H9 (cell line): ENCODE measurements around the gene WDR4. TPM values are rescaled to one million over a fixed set of nuclear protein-coding genes. Genes with fewer than 3 reads are reported as not detected.
A peak's percentile ranks its signal among the peaks of the same experiment; 100 is the strongest.
"Not testable (repeated sequence)": the region's sequence is repeated elsewhere in the genome, so short reads cannot be mapped to it uniquely, and the experiment has no call there.

Source experiments
- DNase-seq: peaks from one replicate; pipeline ENCODE4 v3.0.0-alpha.2; 2017
- H2AFZ ChIP-seq: one replicate; pipeline ENCODE4 v1.6.1; 2013; ENCODE audit warnings: mild to moderate bottlenecking, low read length, control low read depth, moderate library complexity
- H2AK5ac ChIP-seq: 2 replicates; pipeline ENCODE4 v1.6.1; 2013; ENCODE audit warnings: low read length, control low read depth, mixed read lengths; ENCODE audit not compliant: insufficient read length
- H2BK120ac ChIP-seq: one replicate; pipeline ENCODE4 v1.6.1; 2013; ENCODE audit warnings: low read depth, mild to moderate bottlenecking, low read length, control low read depth, inconsistent platforms; ENCODE audit not compliant: poor library complexity, severe bottlenecking
- H2BK12ac ChIP-seq: 2 replicates; pipeline ENCODE4 v1.6.1; 2013; ENCODE audit warnings: low read length, control low read depth, mixed read lengths, low read depth; ENCODE audit not compliant: insufficient read length
- H2BK15ac ChIP-seq: 2 replicates; pipeline ENCODE4 v1.6.1; 2013; ENCODE audit warnings: low read depth, low read length, control low read depth
- H2BK20ac ChIP-seq: one replicate; pipeline ENCODE4 v1.6.1; 2013; ENCODE audit warnings: low read depth, mild to moderate bottlenecking, low read length, control low read depth, inconsistent platforms; ENCODE audit not compliant: poor library complexity, severe bottlenecking
- H2BK5ac ChIP-seq: 2 replicates; pipeline ENCODE4 v1.6.1; 2013; ENCODE audit warnings: low read length, control low read depth, mixed read lengths; ENCODE audit not compliant: insufficient read length
- H3K14ac ChIP-seq: 2 replicates; pipeline ENCODE4 v1.6.1; 2013; ENCODE audit warnings: low read length, control low read depth; ENCODE audit not compliant: insufficient read depth
- H3K18ac ChIP-seq: 2 replicates; pipeline ENCODE4 v1.6.1; 2013; ENCODE audit warnings: low read depth, mild to moderate bottlenecking, mixed read lengths, low read length, control low read depth; ENCODE audit not compliant: insufficient read length
- H3K23ac ChIP-seq: 2 replicates; pipeline ENCODE4 v1.6.1; 2013; ENCODE audit warnings: low read length, control low read depth, mixed read lengths, low read depth; ENCODE audit not compliant: insufficient read length
- H3K23me2 ChIP-seq: 2 replicates; pipeline ENCODE4 v1.6.1; 2013; ENCODE audit warnings: low read depth, mild to moderate bottlenecking, mixed read lengths, low read length, control low read depth; ENCODE audit not compliant: insufficient read length, poor library complexity, severe bottlenecking
- H3K27ac ChIP-seq: 2 replicates; pipeline ENCODE4 v1.5.1; 2013; ENCODE audit warnings: low read length, control low read depth, mixed read lengths, low read depth; ENCODE audit not compliant: insufficient read length
- H3K27me3 ChIP-seq: 2 replicates; pipeline ENCODE4 v1.6.1; 2013; ENCODE audit warnings: low read length, control low read depth, inconsistent platforms; ENCODE audit not compliant: insufficient read depth
- H3K4ac ChIP-seq: 2 replicates; pipeline ENCODE4 v1.6.1; 2013; ENCODE audit warnings: low read depth, mild to moderate bottlenecking, control low read depth, inconsistent platforms, low read length, moderate library complexity
- H3K4me1 ChIP-seq: 2 replicates; pipeline ENCODE4 v1.6.1; 2013; ENCODE audit warnings: low read length, control low read depth, inconsistent platforms; ENCODE audit not compliant: insufficient read depth
- H3K4me2 ChIP-seq: 2 replicates; pipeline ENCODE4 v1.6.1; 2013; ENCODE audit warnings: low read length, control low read depth, mixed read lengths; ENCODE audit not compliant: insufficient read length, insufficient read depth
- H3K56ac ChIP-seq: 2 replicates; pipeline ENCODE4 v1.6.1; 2013; ENCODE audit warnings: low read depth, mild to moderate bottlenecking, mixed read lengths, low read length, control low read depth; ENCODE audit not compliant: insufficient read length
- H3K79me1 ChIP-seq: 2 replicates; pipeline ENCODE4 v1.6.1; 2013; ENCODE audit warnings: low read depth, mild to moderate bottlenecking, moderate library complexity, low read length, control low read depth, inconsistent platforms; ENCODE audit not compliant: insufficient read depth, poor library complexity, severe bottlenecking
- H3K79me2 ChIP-seq: 2 replicates; pipeline ENCODE4 v1.6.1; 2013; ENCODE audit warnings: low read length, control low read depth, inconsistent platforms; ENCODE audit not compliant: insufficient read depth
- H3K9ac ChIP-seq: 2 replicates; pipeline ENCODE4 v1.6.1; 2013; ENCODE audit warnings: low read length, control low read depth, mixed read lengths; ENCODE audit not compliant: insufficient read length; ENCODE audit errors: extremely low read depth
- H3K9me3 ChIP-seq: one replicate; pipeline ENCODE4 v1.6.1; 2013; ENCODE audit warnings: low read depth, low read length, inconsistent platforms; ENCODE audit not compliant: control insufficient read depth
- H3T11ph ChIP-seq: one replicate; pipeline ENCODE4 v1.6.1; 2013; ENCODE audit warnings: mild to moderate bottlenecking, low read length, control low read depth, inconsistent platforms
- H4K20me1 ChIP-seq: one replicate; pipeline ENCODE4 v1.6.1; 2013; ENCODE audit not compliant: control insufficient read depth, insufficient read length, insufficient read depth
- H4K5ac ChIP-seq: 2 replicates; pipeline ENCODE4 v1.6.1; 2013; ENCODE audit warnings: low read depth, mild to moderate bottlenecking, mixed read lengths, low read length, control low read depth; ENCODE audit not compliant: insufficient read length
- H4K8ac ChIP-seq: replicated peaks from 2 replicates; pipeline ENCODE4 v1.6.1; 2013; ENCODE audit warnings: low read length, control low read depth, mixed read lengths, low read depth; ENCODE audit not compliant: insufficient read length
- H4K91ac ChIP-seq: 2 replicates; pipeline ENCODE4 v1.6.1; 2013; ENCODE audit warnings: low read depth, mild to moderate bottlenecking, moderate library complexity, mixed read lengths, low read length, control low read depth; ENCODE audit not compliant: insufficient read length
- H3K27ac Mint-ChIP-seq, 3 experiments: 2 replicates in 2 of 3; 3 replicates in 1 of 3; pipeline ENCODE4 v1.8.0; 2020 to 2021; ENCODE audit warnings: mixed read lengths in 3 of 3, mild to moderate bottlenecking in 1 of 3, moderate library complexity in 1 of 3
- H3K27me3 Mint-ChIP-seq: 2 replicates; pipeline ENCODE4 v1.8.0; 2021; ENCODE audit warnings: low read depth, mild to moderate bottlenecking, moderate library complexity, mixed read lengths
- H3K36me3 Mint-ChIP-seq, 3 experiments: 2 replicates in 2 of 3; 3 replicates in 1 of 3; pipeline ENCODE4 v1.8.0; 2020 to 2021; ENCODE audit warnings: low read depth in 3 of 3, mixed read lengths in 3 of 3; ENCODE audit not compliant: insufficient read depth in 1 of 3
- H3K4me1 Mint-ChIP-seq, 2 experiments: 2 replicates each; pipeline ENCODE4 v1.8.0; 2020; ENCODE audit warnings: mixed read lengths in 2 of 2
- H3K4me3 Mint-ChIP-seq, 2 experiments: 2 replicates in 1 of 2; 3 replicates in 1 of 2; pipeline ENCODE4 v1.8.0; 2020 to 2021; ENCODE audit warnings: mild to moderate bottlenecking in 2 of 2, mixed read lengths in 2 of 2, moderate library complexity in 1 of 2
- H3K9me3 Mint-ChIP-seq, 2 experiments: 2 replicates in 1 of 2; 3 replicates in 1 of 2; pipeline ENCODE4 v1.8.0; 2020; ENCODE audit warnings: mild to moderate bottlenecking in 2 of 2, mixed read lengths in 2 of 2, moderate library complexity in 1 of 2
- WGBS: extraction: QIAGEN DNeasy Blood & Tissue Kit; methylation state at CpG from one replicate; pipeline ENCODE4 v1.1.7; 2013; ENCODE audit warnings: missing lambda C conversion rate, low lambda C conversion rate, mixed read lengths; ENCODE audit not compliant: insufficient read length; ENCODE audit errors: extremely low coverage; 5-methylcytosine and 5-hydroxymethylcytosine counted together
- total RNA-seq: library from RNA; stranded (reverse); gene quantifications from 2 replicates; pipeline ENCODE4 v1.2.1, GENCODE V29; 2021
- TF ChIP-seq, protein P1 (sequence below): fragments of 200-600 bp; sonication (generic); conservative IDR thresholded peaks from 3 replicates; pipeline ENCODE4 v1.8.0; 2021; ENCODE audit warnings: antibody characterized with exemption, mild to moderate bottlenecking

Gene WDR4
- total RNA-seq, 1 experiment from 2014 or later, result 54.4 TPM

DNA sequence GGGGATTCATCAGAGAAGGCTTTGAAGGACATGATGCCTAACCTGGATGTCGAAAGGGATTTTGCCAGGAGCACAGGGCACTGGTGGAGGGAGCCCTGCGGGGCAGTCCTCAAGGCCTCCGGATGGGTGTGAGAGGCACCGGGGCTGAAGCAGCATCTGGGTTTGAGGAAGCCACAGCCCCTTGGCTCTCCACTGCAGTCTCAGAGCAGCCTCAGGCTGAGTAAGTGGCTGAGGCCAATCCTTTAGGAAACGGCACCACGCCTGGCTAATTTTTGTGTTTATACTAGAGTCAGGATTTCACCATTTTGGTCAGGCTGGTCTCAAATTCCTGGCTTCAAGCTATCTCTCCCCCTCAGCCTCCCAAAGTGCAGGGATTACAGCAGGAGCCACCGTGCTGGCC is 34.1 kb upstream of the WDR4 start:
- peaks cover 3 to 7% of the 10 kb centered on the region in 2 experiments; a peak in 3 of 4 replicates for H3K4me1 Mint-ChIP-seq
- Histone ChIP-seq H2AK5ac (no peak overlapping the region), H3K4me2 (no peak overlapping the region), H2BK5ac (no peak overlapping the region), H3T11ph (no peak overlapping the region), H3K23ac (no peak overlapping the region), H3K27ac (no peak overlapping the region), H3K23me2 (no peaks in the 10 kb centered on the region), H3K9me3 (no peaks in the 10 kb centered on the region), H3K18ac (no peak overlapping the region), H2BK12ac (no peak overlapping the region), H3K9ac (no peak overlapping the region), H3K79me2 (no peaks in the 10 kb centered on the region), H2BK20ac (no peak overlapping the region), H4K20me1 (no peaks in the 10 kb centered on the region), H3K27me3 (no peaks in the 10 kb centered on the region), H3K4me1 (no peaks in the 10 kb centered on the region; the same call in 1 of the 2 replicates), H4K8ac (no peak overlapping the region), H3K4ac (no peak overlapping the region), H2BK15ac (no peak overlapping the region), H3K14ac (no peak overlapping the region), H4K5ac (no peak overlapping the region), H3K79me1 (no peaks in the 10 kb centered on the region), H2AFZ (no peak overlapping the region), H4K91ac (no peak overlapping the region), H3K56ac (no peak overlapping the region), H2BK120ac (no peak overlapping the region)
- H3K27me3 Mint-ChIP-seq, result no peaks in the 10 kb centered on the region
- no peaks in the 10 kb centered on the region for H3K9me3 Mint-ChIP-seq
- no CpG with 5 or more reads among the region's 7 CpGs for WGBS
- peak overlapping the region; percentile 75 to 93 (median 83); a peak in 5 of 7 replicates for H3K27ac Mint-ChIP-seq
- DNase-seq, result no peak
- peaks cover 14 to 52% (median 36%) of the 10 kb centered on the region in 3 experiments for H3K36me3 Mint-ChIP-seq
- H3K4me3 Mint-ChIP-seq, result no peak overlapping the region
- TF ChIP-seq, protein P1, sequence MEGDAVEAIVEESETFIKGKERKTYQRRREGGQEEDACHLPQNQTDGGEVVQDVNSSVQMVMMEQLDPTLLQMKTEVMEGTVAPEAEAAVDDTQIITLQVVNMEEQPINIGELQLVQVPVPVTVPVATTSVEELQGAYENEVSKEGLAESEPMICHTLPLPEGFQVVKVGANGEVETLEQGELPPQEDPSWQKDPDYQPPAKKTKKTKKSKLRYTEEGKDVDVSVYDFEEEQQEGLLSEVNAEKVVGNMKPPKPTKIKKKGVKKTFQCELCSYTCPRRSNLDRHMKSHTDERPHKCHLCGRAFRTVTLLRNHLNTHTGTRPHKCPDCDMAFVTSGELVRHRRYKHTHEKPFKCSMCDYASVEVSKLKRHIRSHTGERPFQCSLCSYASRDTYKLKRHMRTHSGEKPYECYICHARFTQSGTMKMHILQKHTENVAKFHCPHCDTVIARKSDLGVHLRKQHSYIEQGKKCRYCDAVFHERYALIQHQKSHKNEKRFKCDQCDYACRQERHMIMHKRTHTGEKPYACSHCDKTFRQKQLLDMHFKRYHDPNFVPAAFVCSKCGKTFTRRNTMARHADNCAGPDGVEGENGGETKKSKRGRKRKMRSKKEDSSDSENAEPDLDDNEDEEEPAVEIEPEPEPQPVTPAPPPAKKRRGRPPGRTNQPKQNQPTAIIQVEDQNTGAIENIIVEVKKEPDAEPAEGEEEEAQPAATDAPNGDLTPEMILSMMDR, result no peak

DNA sequence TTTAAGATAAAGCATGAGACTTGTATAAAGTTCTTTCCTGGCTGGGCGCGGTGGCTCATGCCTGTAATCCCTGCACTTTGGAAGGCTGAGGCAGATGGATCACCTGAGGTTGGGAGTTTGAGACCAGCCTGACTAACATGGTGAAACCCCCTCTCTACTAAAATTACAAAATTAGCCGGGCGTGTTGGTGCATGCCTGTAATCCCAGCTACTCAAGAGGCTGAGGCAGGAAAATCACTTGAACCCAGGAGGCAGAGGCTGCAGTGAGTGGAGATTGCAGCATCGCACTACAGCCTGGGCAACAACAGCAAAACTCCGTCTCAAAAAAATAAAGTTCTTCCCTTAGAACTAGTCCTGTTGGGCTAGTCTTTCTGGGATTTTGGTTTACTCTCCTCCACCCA is 32.6 kb upstream of the WDR4 start:
- not testable (repeated sequence) for H3K79me1 ChIP-seq, H2AK5ac ChIP-seq, H3K56ac ChIP-seq, H2AFZ ChIP-seq, H3K27ac ChIP-seq, H3K79me2 ChIP-seq, H3K4me2 ChIP-seq, DNase-seq, H3K4me1 ChIP-seq, H4K20me1 ChIP-seq, H3K27me3 Mint-ChIP-seq, H3K14ac ChIP-seq, H3K23ac ChIP-seq, H4K91ac ChIP-seq, H2BK120ac ChIP-seq, H4K5ac ChIP-seq, H3K4ac ChIP-seq, H2BK15ac ChIP-seq, H2BK5ac ChIP-seq, H2BK12ac ChIP-seq, H3K9me3 ChIP-seq, H3K18ac ChIP-seq, H3K4me3 Mint-ChIP-seq, H4K8ac ChIP-seq, H3K9ac ChIP-seq, H3K23me2 ChIP-seq, H3K27me3 ChIP-seq, H3T11ph ChIP-seq, H2BK20ac ChIP-seq, H3K9me3 Mint-ChIP-seq, H3K4me1 Mint-ChIP-seq
- H3K36me3 Mint-ChIP-seq, result peaks cover 22 to 67% (median 42%) of the 10 kb centered on the region in 3 experiments
- peak overlapping the region in 1 of 3 experiments; percentile 75; a peak in 2 of 7 replicates for H3K27ac Mint-ChIP-seq
- no CpG with 5 or more reads among the region's 6 CpGs for WGBS
